ENCODE results near the gene RNF220.

RNF220 gene

GRCh38 chr1:44616284-44616990 lies 211.4 kb downstream of the RNF220 start:
- no peak for DNase-seq

- DNase-seq, result no peak
Observed at GRCh38 chr1:44616991-44617702, 212.1 kb downstream of the RNF220 start.

- no peak for DNase-seq
Observed at GRCh38 chr1:44617703-44618029, 212.6 kb downstream of the RNF220 start.

GRCh38 chr1:44619261-44619900 lies 214.3 kb downstream of the RNF220 start:
- no peak for DNase-seq

- no peak for DNase-seq
Observed at GRCh38 chr1:44620072-44620471, 215.0 kb downstream of the RNF220 start.

- DNase-seq, result no peak
Observed at GRCh38 chr1:44621841-44622286, 216.8 kb downstream of the RNF220 start.

- no peak for DNase-seq
Observed at GRCh38 chr1:44624268-44624901, 219.3 kb downstream of the RNF220 start.

GRCh38 chr1:44625348-44625747 lies 220.3 kb downstream of the RNF220 start:
- no peak for DNase-seq

- no peak for DNase-seq
Observed at GRCh38 chr1:44628962-44629756, 224.1 kb downstream of the RNF220 start.

- DNase-seq, result no peak
Observed at GRCh38 chr1:44630116-44630515, 225.1 kb downstream of the RNF220 start.

- DNase-seq, result no peak
Observed at GRCh38 chr1:44631333-44631646, 226.2 kb downstream of the RNF220 start.

GRCh38 chr1:44631647-44632539 lies 226.8 kb downstream of the RNF220 start:
- DNase-seq, result peak; percentile 86

GRCh38 chr1:44632598-44632997 lies 227.5 kb downstream of the RNF220 start:
- no peak for DNase-seq

GRCh38 chr1:44634606-44635189 lies 229.6 kb downstream of the RNF220 start:
- no peak for DNase-seq

GRCh38 chr1:44635439-44635838 lies 230.4 kb downstream of the RNF220 start:
- DNase-seq, result no peak

GRCh38 chr1:44636083-44636687 lies 231.1 kb downstream of the RNF220 start:
- DNase-seq, result no peak

- no peak for DNase-seq
Observed at GRCh38 chr1:44636688-44637598, 231.9 kb downstream of the RNF220 start.

- DNase-seq, result no peak
Observed at GRCh38 chr1:44637702-44638411, 232.8 kb downstream of the RNF220 start.

- DNase-seq, result no peak
Observed at GRCh38 chr1:44640200-44640853, 235.3 kb downstream of the RNF220 start.
